GM12878 (cell line): ENCODE measurements around the gene RAB3GAP1.

Experiments used
- CEBPB ChIP-seq, 2 experiments: fragments of 150-350 bp in 1 of 2; IDR thresholded peaks; 2 replicates each; pipeline ENCODE4 v1.6.1; 2012 to 2014; ENCODE audit warnings: low read depth in 2 of 2, low read length in 2 of 2, borderline replicate concordance in 1 of 2, inconsistent platforms in 1 of 2
- CHD4 ChIP-seq: fragments of 200-600 bp; sonication (generic); IDR thresholded peaks from 2 replicates; pipeline ENCODE4 v1.6.1; 2016; ENCODE audit warnings: mild to moderate bottlenecking
- EP300 ChIP-seq, 2 experiments: fragments of 150-350 bp in 1 of 2; IDR thresholded peaks; 2 replicates each; pipeline ENCODE4 v1.6.1; 2011 to 2012; ENCODE audit warnings: low read depth in 2 of 2, low read length in 2 of 2, borderline replicate concordance in 1 of 2, improper control_type of control experiment in 1 of 2, inconsistent platforms in 1 of 2; ENCODE audit not compliant: control insufficient read depth in 1 of 2
- GATAD2B ChIP-seq: fragments of 450-650 bp; conservative IDR thresholded peaks from 2 replicates; pipeline ENCODE4 v1.6.1; 2017; ENCODE audit warnings: low read depth, mild to moderate bottlenecking, moderate library complexity
- JUNB ChIP-seq: IDR thresholded peaks from 2 replicates; pipeline ENCODE4 v1.6.1; 2016; ENCODE audit warnings: antibody characterized with exemption, mild to moderate bottlenecking
- JUND ChIP-seq: IDR thresholded peaks from 2 replicates; pipeline ENCODE4 v1.6.1; 2012; ENCODE audit warnings: low read depth, mild to moderate bottlenecking, low read length, improper control_type of control experiment, moderate library complexity
- NFXL1 ChIP-seq: fragments of 450-650 bp; IDR thresholded peaks from 2 replicates; pipeline ENCODE4 v1.6.1; 2017; ENCODE audit warnings: antibody characterized with exemption, mild to moderate bottlenecking, borderline replicate concordance
- RB1 ChIP-seq: fragments of 450-650 bp; formaldehyde crosslinking; IDR thresholded peaks from 2 replicates; pipeline ENCODE4 v1.6.1; 2017; ENCODE audit warnings: mild to moderate bottlenecking, borderline replicate concordance
- YY1 ChIP-seq: IDR thresholded peaks from 2 replicates; pipeline ENCODE4 v1.6.1; 2011; ENCODE audit warnings: low read depth, mild to moderate bottlenecking, low read length
- TF ChIP-seq, protein P1 (sequence below): fragments of 450-650 bp; IDR thresholded peaks from 2 replicates; pipeline ENCODE4 v1.6.1; 2016; ENCODE audit warnings: mild to moderate bottlenecking, moderate library complexity, borderline replicate concordance
- TF ChIP-seq, protein P2 (sequence below), 3 experiments: IDR thresholded peaks in 2 of 3; conservative IDR thresholded peaks in 1 of 3; 2 replicates each; pipeline ENCODE4 v1.5.1; 2011; ENCODE audit warnings: low read depth in 3 of 3, low read length in 3 of 3, mild to moderate bottlenecking in 3 of 3, control low read depth in 2 of 3, moderate library complexity in 2 of 3, inconsistent platforms in 1 of 3, mixed read lengths in 1 of 3; ENCODE audit not compliant: control insufficient read depth in 2 of 3, insufficient read depth in 1 of 3; ENCODE audit errors: extremely low read depth in 1 of 3
- TF ChIP-seq, protein P3 (sequence below): IDR thresholded peaks from 2 replicates; pipeline ENCODE4 v1.6.1; 2011; ENCODE audit warnings: borderline replicate concordance, low read depth, mild to moderate bottlenecking, moderate library complexity, low read length; ENCODE audit not compliant: insufficient read depth, poor library complexity, severe bottlenecking
- TF ChIP-seq, protein P4 (sequence below): fragments of 450-650 bp; IDR thresholded peaks from 2 replicates; pipeline ENCODE4 v1.6.1; 2016; ENCODE audit warnings: mild to moderate bottlenecking

DNA sequence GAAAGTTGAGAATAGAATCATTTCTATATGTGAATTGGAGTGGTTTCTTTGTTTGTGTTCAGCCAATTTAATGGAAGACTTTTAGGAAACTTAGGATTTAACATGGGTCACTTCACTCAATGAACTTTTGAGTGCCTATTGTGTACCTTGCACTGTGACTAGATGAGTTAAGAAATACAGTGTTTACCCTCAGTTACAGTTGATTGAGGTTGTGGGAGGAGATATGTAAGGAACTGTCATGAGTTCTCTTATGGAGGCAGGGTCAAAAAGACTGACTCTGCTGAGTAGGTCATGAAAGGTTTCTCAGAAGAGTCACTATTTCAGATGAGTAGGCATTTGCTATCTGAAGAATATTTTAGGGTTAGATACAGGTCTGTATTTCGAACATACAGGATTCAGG lies 98.6 kb downstream of the RAB3GAP1 start:
- TF ChIP-seq JUND (no peak), JUNB (no peak), YY1 (no peak), CHD4 (no peak), CEBPB (IDR thresholded peaks at IDR 0.05; ENCODE audit: borderline replicate concordance in 1 of 2, low read depth in 2 of 2, low read length in 2 of 2) (no peak), RB1 (no peak), EP300 (IDR thresholded peaks at IDR 0.05; ENCODE audit: borderline replicate concordance in 1 of 2, control insufficient read depth in 1 of 2, low read depth in 2 of 2, low read length in 2 of 2) (no peak), NFXL1 (no peak), GATAD2B (no peak)
- TF ChIP-seq, protein P1, sequence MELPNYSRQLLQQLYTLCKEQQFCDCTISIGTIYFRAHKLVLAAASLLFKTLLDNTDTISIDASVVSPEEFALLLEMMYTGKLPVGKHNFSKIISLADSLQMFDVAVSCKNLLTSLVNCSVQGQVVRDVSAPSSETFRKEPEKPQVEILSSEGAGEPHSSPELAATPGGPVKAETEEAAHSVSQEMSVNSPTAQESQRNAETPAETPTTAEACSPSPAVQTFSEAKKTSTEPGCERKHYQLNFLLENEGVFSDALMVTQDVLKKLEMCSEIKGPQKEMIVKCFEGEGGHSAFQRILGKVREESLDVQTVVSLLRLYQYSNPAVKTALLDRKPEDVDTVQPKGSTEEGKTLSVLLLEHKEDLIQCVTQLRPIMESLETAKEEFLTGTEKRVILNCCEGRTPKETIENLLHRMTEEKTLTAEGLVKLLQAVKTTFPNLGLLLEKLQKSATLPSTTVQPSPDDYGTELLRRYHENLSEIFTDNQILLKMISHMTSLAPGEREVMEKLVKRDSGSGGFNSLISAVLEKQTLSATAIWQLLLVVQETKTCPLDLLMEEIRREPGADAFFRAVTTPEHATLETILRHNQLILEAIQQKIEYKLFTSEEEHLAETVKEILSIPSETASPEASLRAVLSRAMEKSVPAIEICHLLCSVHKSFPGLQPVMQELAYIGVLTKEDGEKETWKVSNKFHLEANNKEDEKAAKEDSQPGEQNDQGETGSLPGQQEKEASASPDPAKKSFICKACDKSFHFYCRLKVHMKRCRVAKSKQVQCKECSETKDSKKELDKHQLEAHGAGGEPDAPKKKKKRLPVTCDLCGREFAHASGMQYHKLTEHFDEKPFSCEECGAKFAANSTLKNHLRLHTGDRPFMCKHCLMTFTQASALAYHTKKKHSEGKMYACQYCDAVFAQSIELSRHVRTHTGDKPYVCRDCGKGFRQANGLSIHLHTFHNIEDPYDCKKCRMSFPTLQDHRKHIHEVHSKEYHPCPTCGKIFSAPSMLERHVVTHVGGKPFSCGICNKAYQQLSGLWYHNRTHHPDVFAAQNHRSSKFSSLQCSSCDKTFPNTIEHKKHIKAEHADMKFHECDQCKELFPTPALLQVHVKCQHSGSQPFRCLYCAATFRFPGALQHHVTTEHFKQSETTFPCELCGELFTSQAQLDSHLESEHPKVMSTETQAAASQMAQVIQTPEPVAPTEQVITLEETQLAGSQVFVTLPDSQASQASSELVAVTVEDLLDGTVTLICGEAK, result no peak
- TF ChIP-seq, protein P2, sequence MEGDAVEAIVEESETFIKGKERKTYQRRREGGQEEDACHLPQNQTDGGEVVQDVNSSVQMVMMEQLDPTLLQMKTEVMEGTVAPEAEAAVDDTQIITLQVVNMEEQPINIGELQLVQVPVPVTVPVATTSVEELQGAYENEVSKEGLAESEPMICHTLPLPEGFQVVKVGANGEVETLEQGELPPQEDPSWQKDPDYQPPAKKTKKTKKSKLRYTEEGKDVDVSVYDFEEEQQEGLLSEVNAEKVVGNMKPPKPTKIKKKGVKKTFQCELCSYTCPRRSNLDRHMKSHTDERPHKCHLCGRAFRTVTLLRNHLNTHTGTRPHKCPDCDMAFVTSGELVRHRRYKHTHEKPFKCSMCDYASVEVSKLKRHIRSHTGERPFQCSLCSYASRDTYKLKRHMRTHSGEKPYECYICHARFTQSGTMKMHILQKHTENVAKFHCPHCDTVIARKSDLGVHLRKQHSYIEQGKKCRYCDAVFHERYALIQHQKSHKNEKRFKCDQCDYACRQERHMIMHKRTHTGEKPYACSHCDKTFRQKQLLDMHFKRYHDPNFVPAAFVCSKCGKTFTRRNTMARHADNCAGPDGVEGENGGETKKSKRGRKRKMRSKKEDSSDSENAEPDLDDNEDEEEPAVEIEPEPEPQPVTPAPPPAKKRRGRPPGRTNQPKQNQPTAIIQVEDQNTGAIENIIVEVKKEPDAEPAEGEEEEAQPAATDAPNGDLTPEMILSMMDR (IDR thresholded peaks at IDR 0.05 in 2 of 3, conservative IDR thresholded peaks at IDR 0.05 in 1 of 3; ENCODE audit: control insufficient read depth in 2 of 3, extremely low read depth in 1 of 3, insufficient read depth in 1 of 3, low read depth in 3 of 3, low read length in 3 of 3), result no peak
- TF ChIP-seq, protein P3, sequence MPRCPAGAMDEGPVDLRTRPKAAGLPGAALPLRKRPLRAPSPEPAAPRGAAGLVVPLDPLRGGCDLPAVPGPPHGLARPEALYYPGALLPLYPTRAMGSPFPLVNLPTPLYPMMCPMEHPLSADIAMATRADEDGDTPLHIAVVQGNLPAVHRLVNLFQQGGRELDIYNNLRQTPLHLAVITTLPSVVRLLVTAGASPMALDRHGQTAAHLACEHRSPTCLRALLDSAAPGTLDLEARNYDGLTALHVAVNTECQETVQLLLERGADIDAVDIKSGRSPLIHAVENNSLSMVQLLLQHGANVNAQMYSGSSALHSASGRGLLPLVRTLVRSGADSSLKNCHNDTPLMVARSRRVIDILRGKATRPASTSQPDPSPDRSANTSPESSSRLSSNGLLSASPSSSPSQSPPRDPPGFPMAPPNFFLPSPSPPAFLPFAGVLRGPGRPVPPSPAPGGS, result no peak
- TF ChIP-seq, protein P4, sequence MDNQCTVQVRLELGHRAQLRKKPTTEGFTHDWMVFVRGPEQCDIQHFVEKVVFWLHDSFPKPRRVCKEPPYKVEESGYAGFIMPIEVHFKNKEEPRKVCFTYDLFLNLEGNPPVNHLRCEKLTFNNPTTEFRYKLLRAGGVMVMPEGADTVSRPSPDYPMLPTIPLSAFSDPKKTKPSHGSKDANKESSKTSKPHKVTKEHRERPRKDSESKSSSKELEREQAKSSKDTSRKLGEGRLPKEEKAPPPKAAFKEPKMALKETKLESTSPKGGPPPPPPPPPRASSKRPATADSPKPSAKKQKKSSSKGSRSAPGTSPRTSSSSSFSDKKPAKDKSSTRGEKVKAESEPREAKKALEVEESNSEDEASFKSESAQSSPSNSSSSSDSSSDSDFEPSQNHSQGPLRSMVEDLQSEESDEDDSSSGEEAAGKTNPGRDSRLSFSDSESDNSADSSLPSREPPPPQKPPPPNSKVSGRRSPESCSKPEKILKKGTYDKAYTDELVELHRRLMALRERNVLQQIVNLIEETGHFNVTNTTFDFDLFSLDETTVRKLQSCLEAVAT, result no peak
